Large intestine (tissue), 3 donors: ENCODE measurements around the gene SNX25. TPM values are rescaled to one million over a fixed set of nuclear protein-coding genes. Genes with fewer than 3 reads are reported as not detected.

Experiments
- DNase-seq, 2 donors: peaks; one replicate each; pipeline versions ENCODE4 v3.0.0 to v3.0.0-alpha.2; 2013
- H3K27ac ChIP-seq: one replicate; pipeline ENCODE4 v1.5.1; 2013; ENCODE audit warnings: low read length
- H3K27me3 ChIP-seq: 2 replicates; pipeline ENCODE4 v1.6.1; 2013; ENCODE audit warnings: low read length; ENCODE audit not compliant: control insufficient read depth, insufficient read depth
- H3K36me3 ChIP-seq: 2 replicates; pipeline ENCODE4 v1.6.1; 2013; ENCODE audit warnings: low read length; ENCODE audit not compliant: control insufficient read depth, insufficient read depth
- H3K4me1 ChIP-seq: one replicate; pipeline ENCODE4 v1.6.1; 2013; ENCODE audit warnings: low read length; ENCODE audit not compliant: control insufficient read depth, insufficient read depth
- H3K4me3 ChIP-seq: one replicate; pipeline ENCODE4 v1.5.1; 2013; ENCODE audit warnings: low read length
- H3K9me3 ChIP-seq: one replicate; pipeline ENCODE4 v1.6.1; 2013; ENCODE audit warnings: mild to moderate bottlenecking, low read depth, low read length, moderate library complexity; ENCODE audit not compliant: control insufficient read depth
- WGBS: methylation state at CpG from one replicate; pipeline ENCODE4 v1.1.5; 2013; ENCODE audit warnings: low lambda C conversion rate; ENCODE audit not compliant: insufficient coverage; 5-methylcytosine and 5-hydroxymethylcytosine counted together
- polyA plus RNA-seq: library from polyadenylated mRNA; unstranded; fragments of 120-200 nt; gene quantifications from one replicate; pipeline ENCODE4 v1.2.1, GENCODE V29; 2013

SNX25 gene
- polyA plus RNA-seq, 1 donor: 13.4 TPM

DNA sequence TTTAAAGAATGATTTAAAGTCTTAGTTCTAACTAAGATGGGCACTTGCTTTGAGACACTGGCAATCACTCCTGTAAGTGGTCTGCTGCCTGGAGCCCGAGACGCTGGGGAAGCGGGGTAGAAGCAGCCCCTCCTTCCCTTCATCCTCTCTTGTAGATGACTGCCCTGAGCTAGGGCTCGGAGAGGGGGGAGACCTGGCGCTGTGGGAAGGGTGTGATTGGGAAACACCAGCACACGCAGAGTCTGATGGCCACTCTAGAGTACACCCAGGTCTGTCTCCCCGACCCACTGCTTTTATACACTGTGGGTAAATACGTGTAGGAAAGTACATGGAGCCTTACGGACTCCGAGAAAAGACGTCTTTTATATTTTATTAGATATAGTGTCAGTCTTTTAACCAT is 162.3 kb downstream of the SNX25 start:
- no peaks in the 10 kb centered on the region for H3K9me3 ChIP-seq

DNA sequence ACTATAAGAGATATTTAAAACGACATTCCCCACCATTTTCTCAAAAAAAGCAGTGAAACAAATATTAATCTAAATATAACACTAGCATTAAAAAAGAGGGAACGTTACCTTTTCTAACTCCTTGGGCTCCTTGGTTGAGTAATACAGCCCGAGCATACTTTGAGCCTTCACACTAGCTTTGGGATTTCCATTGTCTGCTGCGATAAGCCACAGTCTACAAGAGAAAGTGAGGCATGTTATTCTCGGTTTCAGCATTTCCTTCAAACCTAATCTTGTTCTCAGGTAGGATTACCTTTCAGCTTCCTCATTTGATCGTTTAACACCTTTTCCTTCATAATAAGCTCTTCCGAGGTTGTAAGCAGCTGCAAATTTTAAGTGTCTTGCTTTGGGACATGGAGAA is 164.6 kb downstream of the SNX25 start:
- peaks cover 10% of the 10 kb centered on the region for H3K36me3 ChIP-seq
- no peak for DNase-seq
- no peaks in the 10 kb centered on the region for H3K27me3 ChIP-seq
- no peak overlapping the region for H3K4me3 ChIP-seq
- H3K4me1 ChIP-seq: no peaks in the 10 kb centered on the region
- 77% methylated on average over 3 of the region's 7 CpGs for WGBS
- H3K27ac ChIP-seq: no peak overlapping the region
- no peaks in the 10 kb centered on the region for H3K9me3 ChIP-seq

More for the DNA sequence above, 162.3 kb downstream of the SNX25 start:
- no peaks in the 10 kb centered on the region for H3K4me1 ChIP-seq
- WGBS: 80% methylated on average over 1 of the region's 11 CpGs
- peaks cover 13% of the 10 kb centered on the region for H3K36me3 ChIP-seq
- no peak for DNase-seq
- H3K27me3 ChIP-seq: no peaks in the 10 kb centered on the region
- no peak overlapping the region for H3K27ac ChIP-seq
- no peak overlapping the region for H3K4me3 ChIP-seq

DNA sequence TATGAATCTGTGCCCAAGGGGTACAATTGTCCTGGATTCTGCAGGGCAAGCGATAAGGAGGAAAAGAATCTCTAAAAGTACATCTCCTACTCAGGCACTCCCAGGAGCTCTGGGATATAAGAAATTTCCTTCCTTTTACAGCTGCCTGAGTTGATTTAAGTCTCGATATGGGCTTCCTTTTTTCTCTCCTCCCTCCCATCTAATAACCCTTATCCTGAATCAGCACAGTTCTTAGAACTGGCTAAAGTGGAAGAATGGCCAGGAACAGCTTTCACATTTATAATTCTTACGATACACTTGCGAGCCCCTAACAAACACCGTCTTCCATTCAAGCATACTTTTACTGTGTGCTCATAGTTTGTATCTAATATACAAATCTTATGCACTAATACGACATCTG is 165.2 kb downstream of the SNX25 start:
- Histone ChIP-seq H3K27me3 (no peaks in the 10 kb centered on the region), H3K27ac (no peak overlapping the region), H3K9me3 (no peaks in the 10 kb centered on the region), H3K4me1 (no peaks in the 10 kb centered on the region), H3K4me3 (no peak overlapping the region), H3K36me3 (peaks cover 10% of the 10 kb centered on the region)
- 100% methylated on average over 2 of the region's 6 CpGs for WGBS
- DNase-seq: no peak

- Histone ChIP-seq H3K9me3 (no peaks in the 10 kb centered on the region), H3K4me1 (no peaks in the 10 kb centered on the region), H3K27me3 (no peaks in the 10 kb centered on the region), H3K36me3 (no peaks in the 10 kb centered on the region), H3K27ac (no peak overlapping the region), H3K4me3 (no peak overlapping the region)
- no peak for DNase-seq
- WGBS: 100% methylated on average over 1 of the region's 6 CpGs
These were observed 168.9 kb downstream of the SNX25 start for GRCh38 chr4:185378264-185378663.

DNA sequence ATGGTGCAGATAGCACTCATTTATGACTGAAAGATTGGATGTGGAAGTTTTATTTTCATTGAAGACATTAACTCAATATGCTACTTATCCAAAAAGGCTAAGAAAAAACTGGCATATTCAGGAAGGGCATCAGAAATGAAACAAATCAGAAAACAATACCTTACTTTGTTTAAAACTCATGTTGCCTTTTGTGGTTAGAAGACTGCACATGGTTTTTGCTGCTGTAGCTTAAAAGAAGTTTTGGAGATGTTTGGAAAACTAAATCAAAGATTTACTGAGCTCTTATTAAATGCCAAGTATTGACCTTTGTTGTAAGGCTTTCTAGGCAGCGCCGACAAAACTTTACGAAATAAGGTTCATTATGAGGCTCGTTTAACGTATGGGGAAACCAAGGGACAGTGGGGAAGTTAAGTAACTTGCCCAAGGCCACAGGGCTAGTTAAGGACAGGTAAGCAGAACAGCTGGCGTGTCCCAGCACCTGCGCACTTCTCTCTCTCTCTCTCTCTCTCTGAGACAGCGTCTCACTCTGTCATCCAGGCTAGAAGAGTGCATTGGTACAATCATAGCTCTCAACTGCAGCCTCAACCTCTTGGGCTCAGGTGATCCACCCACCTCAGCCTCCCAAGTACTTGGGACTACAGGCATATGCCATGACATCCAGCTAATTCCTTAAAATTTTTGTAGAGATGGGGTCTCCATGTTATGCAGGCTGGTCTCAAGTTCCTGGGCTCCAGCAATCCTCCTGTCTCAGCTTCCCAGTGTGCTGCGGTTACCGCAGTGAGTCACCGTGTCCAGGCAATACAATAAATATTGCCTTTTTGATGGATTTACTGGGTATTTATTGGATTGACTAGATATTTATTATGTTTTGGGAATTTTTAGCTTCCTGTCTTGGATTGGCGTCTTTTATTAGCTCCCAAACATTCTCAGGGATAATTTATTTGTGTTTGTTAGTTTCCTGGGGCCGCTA is 170.2 kb downstream of the SNX25 start:
- Histone ChIP-seq H3K9me3 (no peaks in the 10 kb centered on the region), H3K4me1 (no peaks in the 10 kb centered on the region), H3K4me3 (no peak overlapping the region), H3K36me3 (no peaks in the 10 kb centered on the region), H3K27me3 (no peaks in the 10 kb centered on the region), H3K27ac (no peak overlapping the region)
- no peak for DNase-seq
- 97% methylated on average over 4 of the region's 13 CpGs for WGBS

GRCh38 chr4:185380320-185380719 is 170.9 kb downstream of the SNX25 start:
- H3K27ac ChIP-seq: no peak overlapping the region
- no peaks in the 10 kb centered on the region for H3K27me3 ChIP-seq
- WGBS: no CpG with 5 or more reads among the region's 1 CpG
- no peaks in the 10 kb centered on the region for H3K4me1 ChIP-seq
- H3K4me3 ChIP-seq: no peak overlapping the region
- no peaks in the 10 kb centered on the region for H3K9me3 ChIP-seq
- H3K36me3 ChIP-seq: no peaks in the 10 kb centered on the region
- no peak for DNase-seq

DNA sequence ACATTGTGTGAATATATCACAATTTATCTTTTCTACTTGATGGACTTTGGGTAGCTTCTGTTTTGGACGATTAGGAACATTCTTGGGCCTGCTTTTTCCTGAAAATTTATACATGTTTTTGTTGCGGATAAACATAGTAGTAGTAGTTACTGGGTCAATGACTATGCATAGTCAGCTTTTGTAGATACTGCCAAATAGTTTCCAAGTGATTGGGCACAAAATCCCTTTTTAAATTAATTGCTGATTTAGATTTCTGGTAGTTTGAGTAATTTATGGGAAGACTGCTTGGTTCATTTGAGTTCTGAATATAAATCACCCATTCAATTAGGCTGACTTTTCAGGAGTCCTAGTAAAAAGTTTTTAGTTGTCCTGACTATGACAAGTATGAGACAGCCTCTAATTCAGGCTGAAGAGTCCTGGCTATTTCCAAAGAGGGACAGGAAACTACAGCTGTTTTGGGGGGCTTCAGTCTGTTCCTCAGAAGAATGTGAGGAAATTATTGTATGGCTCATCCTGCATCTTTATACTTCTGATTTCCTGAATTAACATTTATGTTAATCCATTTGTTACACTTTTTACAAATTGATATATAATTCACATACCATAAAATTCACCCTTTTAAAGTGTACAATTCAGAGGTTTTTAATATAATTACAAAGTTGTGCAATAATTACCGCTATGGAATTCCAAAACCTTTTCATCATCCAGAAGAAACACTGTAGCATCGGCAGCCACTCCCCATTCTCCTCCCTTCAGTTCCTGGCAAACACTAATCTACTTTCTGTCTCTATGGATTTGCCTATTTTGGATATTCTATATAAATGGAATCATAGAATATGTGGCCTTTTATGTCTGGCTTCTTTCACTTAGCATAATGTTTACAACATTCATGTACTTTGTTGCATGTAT is 172.1 kb downstream of the SNX25 start:
- no peak overlapping the region for H3K27ac ChIP-seq
- no peak overlapping the region for H3K4me3 ChIP-seq
- WGBS: no CpG with 5 or more reads among the region's 4 CpGs
- H3K9me3 ChIP-seq: no peaks in the 10 kb centered on the region
- DNase-seq: no peak
- H3K36me3 ChIP-seq: no peaks in the 10 kb centered on the region
- no peaks in the 10 kb centered on the region for H3K27me3 ChIP-seq
- H3K4me1 ChIP-seq: no peaks in the 10 kb centered on the region

DNA sequence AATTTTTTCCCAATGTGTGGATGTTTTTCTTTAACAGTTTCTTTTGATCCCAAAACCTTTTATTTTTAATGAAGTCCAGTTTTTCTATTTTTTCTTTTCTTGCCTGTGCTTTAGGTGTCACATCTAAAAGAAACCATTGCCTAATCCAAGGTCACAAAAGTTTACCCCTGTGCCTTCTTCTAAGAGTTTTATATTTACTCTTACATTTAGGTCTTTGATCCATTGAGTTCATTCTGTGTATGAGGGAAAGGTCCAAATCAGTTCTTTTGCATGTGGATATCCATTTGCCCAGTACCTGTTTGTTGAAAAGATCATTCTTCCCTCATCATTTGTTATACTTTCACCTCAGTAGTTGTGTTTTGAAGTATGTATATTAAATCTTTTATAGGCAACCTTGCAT is 173.4 kb downstream of the SNX25 start:
- DNase-seq: no peak
- Histone ChIP-seq H3K4me1 (no peaks in the 10 kb centered on the region), H3K9me3 (no peaks in the 10 kb centered on the region), H3K27ac (no peak overlapping the region), H3K36me3 (no peaks in the 10 kb centered on the region), H3K27me3 (no peaks in the 10 kb centered on the region), H3K4me3 (no peak overlapping the region)

GRCh38 chr4:185383451-185383850 is 174.1 kb downstream of the SNX25 start:
- Histone ChIP-seq H3K27me3 (no peaks in the 10 kb centered on the region), H3K27ac (no peak overlapping the region), H3K9me3 (no peaks in the 10 kb centered on the region), H3K36me3 (no peaks in the 10 kb centered on the region), H3K4me3 (no peak overlapping the region), H3K4me1 (no peaks in the 10 kb centered on the region)
- DNase-seq: no peak
- WGBS: no CpG with 5 or more reads among the region's 4 CpGs

DNA sequence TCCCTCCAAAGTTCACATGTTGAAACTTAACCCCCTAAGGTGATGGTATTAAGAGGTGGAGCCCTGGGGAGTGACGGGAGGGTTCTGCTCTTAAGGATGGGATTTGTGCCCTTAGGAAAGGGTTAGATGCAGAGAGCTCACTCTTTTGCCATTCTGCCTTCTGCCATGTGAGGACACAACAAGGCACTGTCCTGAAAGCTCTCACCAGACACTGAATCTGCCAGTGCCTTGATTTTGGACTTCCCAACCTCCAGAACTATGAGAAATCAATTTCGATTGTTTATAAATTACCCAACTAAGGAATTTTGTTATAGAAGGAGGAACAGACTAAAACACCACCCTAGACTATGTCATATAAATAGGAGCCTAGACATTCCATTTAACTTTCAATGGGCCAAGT is 174.7 kb downstream of the SNX25 start:
- WGBS: no CpG with 5 or more reads among the region's 2 CpGs
- no peaks in the 10 kb centered on the region for H3K27me3 ChIP-seq
- H3K9me3 ChIP-seq: no peaks in the 10 kb centered on the region
- no peaks in the 10 kb centered on the region for H3K4me1 ChIP-seq
- H3K4me3 ChIP-seq: no peak overlapping the region
- DNase-seq: no peak
- H3K27ac ChIP-seq: no peak overlapping the region
- H3K36me3 ChIP-seq: no peaks in the 10 kb centered on the region
